Suppressor macrophage (primary cell): ENCODE data around the gene PLA2G4C.
A peak's percentile ranks its signal among the peaks of the same experiment; 100 is the strongest.

Source experiments
- DNase-seq, 4 experiments: peaks; one replicate each; pipeline ENCODE4 v3.0.0-alpha.2; 2020 to 2022

The PLA2G4C gene

DNA sequence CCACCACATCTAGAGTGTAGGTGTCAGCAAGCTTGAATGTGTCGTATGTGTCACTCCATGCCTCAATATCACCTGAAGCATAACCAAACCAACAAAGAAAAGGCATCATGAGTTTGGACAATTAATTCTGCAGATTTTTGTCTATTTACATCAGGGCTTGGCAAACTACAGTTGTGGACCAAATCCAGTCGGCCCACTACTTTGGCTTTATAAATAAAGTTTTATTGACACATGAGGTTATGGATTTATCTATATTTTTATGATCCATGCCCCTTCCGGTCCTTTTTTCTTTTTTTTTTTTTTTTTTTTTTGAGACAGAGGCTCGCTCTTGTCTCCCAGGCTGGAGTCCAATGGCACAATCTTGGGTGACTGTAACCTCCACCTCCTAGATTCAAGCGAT is 57.5 kb downstream of the PLA2G4C start:
- DNase-seq: no peak

DNA sequence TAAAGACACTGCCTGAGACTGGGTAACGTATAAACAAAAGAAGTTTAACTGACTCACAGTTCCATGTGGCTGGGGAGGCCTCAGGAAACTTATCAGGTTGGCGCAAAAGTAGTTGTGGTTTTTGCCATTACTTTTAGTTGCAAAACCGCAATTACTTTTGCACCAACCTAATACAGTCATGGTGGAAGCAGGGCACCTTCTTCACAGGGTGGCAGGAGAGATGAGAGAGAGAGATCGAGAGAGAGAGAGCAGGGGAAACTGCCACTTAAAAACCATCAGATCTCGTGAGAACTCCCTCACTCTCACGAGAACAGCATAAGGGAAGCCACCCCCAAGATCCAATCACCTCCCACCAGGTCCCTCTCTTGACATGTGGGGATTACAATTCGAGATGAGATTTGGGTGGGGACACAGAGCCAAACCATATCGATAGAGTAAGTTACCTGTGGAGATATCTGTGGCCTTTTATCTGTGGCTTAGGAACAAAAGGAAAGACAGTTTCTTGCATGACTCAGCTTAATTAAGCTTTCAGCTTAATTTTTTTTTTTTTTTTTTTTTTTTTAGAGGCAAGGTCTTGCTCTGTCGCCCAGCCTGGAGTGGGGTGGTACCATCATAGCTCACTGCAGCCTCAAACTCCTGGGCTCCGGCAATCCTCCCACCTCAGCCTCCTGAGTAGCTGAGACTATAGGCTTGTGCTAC is 59.1 kb downstream of the PLA2G4C start:
- DNase-seq: no peak

DNA sequence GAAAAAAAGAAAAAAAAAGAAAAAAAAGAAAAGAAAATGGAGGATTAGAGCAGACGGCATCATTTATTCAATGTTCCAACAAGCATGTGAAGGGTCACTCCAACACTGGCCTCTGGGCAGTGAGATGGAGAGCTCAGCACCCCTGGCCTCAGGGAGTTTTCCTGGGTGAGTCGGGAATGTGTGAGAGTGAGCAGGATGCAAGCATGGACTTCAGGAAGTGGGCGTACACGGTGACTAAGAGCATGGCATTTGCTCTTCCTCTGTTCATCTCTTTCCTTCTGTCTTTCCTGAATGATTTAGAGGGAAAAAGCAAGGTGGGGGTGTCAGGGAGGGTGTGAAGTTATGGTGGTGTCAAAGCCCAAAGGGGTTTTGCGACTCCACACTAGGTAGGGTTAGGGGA is 66.1 kb downstream of the PLA2G4C start:
- no peak for DNase-seq

DNA sequence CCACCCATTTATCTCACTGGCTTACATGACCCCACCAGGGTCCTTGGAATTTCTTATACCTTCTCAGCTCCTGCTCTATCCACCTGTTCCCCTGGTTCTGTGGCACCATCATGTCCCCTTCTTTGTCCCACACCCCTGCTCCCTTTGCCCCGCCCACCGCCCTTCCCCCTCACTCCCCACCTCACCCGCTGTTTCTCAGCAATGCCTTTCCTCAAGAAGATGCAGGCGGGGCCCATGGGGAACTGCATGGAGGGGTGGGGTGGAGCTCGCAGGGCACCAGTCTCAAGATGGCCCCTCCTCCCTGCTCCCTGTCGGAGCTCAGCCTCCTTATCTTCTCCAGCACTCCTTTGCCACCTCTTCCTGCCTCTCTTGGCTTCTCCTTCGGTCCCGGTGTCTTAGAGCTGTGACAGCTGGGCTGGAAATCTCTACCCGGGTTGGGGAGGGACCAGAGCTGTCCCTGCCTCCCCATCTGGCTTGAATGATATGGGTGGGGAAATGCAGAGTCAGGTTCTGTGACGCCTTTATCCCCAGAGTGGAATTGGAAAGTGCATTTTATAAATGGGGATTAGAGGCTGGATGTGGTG is 66.8 kb downstream of the PLA2G4C start, which contains the start of gene CABP5:
Gene CABP5 (minus strand): TSS at position 405 of the 584 bp plus-strand sequence. CDS start 157 bp downstream, at position 248.
- no peak for DNase-seq

DNA sequence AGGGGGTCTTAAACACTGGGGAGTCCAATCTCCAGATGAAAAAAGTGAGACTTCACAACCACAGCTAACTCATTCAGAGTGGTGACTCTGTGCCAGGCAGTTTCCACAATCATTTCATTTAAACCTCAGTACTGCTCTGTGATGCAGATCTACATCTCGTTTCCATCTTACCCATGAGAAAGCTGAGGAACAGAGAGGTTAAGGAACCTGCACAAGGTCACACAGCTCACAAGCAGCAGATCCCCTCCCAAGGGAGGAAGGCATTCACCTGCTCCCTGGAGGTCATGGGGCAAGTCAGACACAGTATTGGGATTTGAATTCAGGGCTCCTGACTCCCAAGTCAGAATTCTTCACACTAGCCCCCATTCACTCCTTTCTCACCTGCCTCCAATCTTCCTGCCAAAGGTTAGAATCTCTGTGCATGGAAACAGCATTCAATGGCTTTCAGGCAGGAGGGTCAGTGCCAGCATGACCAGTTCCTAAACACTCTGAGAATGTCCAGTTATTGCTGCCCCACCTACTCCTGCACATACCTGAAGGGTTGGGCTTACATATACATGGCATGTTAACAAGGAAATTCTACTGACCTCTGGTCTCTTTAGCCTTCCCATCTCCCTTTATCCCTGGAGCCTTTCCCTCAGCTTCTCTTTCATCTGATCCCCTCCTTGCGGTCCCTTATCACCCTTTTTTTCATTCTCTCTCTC is 68.6 kb downstream of the PLA2G4C start:
- DNase-seq: no peak

DNA sequence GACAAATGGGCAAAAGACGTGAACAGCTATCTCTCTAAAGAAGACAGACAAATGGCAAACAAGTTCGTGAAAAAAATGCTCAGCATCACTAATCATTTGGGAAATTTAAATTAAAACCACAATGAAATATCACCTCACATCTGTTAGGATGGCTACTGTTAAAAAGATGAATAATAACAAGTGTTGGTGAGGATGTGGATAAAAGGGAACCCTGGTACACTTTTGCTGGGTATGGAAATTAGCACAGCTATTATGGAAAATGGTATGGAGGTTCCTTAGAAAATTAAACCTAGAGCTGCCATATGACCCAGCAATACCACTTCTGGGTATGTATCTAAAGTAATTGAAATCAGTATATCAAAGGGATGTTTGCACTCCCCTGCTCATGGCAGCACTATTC is 73.9 kb downstream of the PLA2G4C start:
- no peak for DNase-seq

DNA sequence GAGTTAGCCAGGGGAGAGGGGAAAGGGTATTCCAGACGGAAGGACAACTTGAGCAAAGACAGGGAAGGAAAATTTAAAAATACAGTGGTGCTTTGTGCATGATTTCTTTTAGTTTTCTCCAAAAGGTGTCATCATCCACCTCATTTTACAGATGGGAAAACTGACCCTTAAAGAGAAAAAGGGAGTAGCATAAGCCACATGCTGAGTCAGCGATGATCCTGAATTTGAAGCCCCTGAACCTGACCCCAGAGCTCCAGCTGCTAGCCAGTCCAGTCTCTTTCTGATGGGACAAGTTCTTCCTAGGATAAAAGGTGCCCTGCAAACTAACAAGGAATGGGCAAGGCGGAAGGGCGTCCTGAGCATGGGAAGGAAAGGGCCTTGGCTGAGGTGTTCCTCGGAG is 77.0 kb downstream of the PLA2G4C start:
- DNase-seq: no peak

DNA sequence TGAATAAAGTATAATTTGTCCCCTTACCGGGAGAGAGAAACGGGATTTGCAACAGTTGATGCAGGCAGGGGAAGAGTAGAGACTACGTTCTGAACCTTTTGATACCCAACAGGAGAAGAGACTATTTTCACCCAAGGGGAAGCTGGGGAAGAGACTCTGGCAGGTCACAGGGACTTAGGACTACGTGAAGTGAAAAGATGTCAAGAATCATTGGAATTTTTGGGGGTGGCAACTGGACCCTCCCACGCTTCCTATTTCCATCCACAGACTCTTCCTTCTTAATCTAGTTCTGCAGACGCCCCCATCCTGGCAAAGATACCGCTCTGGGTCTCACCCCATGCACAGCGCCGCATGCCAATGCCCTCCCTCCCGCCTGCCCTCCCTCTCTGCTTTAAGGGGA is 80.5 kb downstream of the PLA2G4C start:
- DNase-seq: no peak

DNA sequence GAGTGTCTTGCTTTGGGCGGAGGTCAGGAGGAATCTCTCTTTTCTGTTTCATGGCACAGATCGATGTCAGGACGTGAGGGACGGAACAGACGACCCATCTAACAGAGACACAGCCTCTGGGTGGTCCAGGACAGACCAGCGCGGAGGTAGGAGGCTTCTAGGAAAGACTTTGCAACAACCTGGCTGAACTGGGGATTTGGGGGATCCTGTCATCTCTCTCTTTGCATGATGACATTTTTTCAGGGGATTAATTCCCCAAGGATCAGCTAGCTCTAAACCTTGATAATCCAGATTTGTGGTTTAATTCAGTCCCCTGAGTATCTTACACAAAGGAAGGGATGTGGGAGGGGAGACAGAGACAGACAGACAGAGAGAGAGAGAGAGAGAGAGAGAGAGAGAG is 81.2 kb downstream of the PLA2G4C start:
- DNase-seq: no peak

DNA sequence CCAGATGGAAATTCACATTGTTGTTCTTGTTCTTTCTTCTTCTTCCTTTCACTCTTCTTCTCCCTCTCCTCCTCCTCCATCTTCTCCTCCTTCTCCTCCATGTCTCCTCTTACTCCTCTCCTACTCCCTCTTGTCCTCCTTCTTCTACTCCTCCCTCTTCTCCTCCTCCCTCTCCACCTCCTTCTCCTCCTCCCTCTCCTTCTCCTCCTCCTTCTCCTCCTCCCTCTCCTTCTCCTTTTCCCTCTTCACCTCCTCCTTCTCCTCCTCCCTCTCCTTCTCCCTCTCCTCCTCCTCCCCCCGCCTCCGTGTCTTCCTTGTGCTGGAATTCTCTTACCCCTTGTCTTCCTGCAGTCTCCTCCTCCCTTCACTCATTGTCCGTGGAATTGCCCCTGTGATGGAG is 85.1 kb downstream of the PLA2G4C start:
- no peak for DNase-seq

DNA sequence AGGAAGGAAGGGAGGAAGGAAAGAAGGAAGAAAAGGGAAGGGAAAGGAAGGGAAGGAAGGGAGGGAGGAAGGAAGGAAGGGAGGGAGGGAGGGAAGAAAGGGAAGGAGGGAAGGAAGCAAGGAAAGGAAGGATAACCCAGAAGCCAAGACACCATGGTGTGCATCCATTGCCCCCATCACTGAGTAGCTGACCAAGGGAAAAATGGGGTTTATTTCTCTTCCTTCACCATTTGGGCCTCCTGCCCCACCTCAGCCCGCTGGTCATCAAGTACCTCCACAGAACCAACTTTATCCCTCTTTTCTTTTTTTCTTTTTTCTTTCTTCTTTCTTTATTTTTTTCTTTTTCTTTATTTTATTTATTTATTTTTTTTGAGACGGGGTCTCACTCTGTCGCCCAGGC is 87.1 kb downstream of the PLA2G4C start:
- no peak for DNase-seq

DNA sequence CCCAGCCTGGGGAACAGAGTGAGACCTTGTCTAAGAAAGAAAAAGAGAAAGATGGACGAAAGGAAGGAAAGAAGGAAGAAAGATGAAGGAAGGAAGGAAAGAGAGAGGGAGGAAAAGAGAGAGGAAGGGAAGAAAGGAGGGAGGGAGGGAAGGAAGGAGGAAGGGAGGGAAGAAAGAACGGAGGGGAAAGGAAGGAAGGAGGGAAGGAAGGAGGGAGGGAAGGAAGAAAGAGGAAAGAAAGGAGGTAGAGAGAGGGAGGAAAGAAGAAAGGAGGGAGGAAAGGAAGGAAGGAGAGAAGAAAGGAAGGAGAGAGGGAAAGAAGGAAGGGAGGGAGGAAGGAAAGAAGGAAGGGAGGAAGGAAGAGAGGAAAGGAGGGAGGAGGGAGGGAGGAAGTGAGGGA is 87.6 kb downstream of the PLA2G4C start:
- no peak for DNase-seq

DNA sequence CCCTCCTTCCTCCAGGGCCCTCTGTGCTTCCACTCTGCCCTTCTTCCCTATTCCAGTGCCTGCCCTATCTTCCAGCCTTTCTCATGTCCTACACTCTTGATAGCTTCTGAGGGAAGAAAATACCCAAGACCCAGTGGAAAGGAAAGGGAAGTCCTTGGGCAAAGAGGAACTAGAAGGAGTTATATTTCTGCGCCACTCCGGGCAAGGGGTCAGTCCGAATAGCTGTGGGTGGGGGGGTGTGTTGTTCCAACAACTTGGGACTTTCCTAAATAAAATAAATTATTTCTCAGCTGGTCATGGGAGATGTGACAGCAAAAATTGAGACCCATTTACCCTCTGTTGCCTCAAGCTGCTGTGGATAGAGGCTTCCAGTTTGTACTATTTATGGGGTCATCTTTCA is 89.9 kb downstream of the PLA2G4C start:
- peak; percentile 56 to 74 (median 60) for DNase-seq

DNA sequence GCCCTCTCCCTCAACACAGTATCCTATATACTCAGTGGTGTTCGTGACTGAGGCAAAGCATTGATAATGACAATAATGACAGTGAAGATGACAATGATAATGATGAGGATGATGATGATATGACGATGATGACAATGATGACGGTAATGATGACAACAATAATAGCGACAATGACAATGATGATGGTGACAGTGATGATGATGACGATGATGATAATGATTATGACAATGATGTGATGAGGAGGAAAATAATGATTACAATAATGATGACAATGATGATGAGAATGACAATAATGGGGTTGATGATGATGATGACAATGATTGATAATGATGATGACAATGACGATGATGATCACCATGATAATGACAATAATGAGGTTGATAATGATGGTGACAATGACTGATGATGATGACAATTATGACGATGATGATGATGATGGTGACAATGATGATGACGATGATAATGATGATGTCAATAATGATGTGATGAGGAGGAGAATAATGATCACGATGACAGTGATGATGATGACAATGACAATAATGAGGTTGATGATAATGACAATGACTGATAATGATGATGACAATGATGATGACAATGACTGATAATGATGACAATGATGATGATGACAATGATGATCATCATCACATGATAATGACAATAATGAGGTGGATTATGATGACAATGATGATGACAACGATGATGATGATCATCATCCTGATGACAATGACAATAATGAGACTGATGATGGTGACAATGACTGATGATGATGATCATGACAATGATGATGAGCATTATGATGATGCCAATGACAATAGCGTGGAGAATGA is 99.5 kb downstream of the PLA2G4C start:
- no peak for DNase-seq

DNA sequence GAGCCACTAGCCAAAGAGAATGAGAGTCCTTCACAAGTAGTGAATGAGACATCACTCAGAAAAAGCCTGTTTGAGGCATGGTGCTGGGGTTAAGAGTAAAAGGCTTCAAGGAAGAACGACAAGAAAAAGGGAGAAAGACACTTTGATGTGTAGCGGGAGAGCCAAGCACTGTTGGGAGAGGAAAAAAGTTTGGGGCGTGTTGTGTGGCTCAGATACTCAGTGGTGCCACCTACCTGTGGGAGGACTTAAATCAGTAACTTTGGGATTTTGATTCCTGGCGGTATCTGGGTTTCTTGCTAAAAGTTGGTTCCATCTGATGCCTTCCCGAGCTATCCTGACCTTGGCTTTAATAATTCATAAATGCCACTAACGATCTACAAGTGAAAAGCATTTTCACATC is 103.9 kb downstream of the PLA2G4C start:
- peak in 1 of 4 experiments; percentile 6 for DNase-seq

DNA sequence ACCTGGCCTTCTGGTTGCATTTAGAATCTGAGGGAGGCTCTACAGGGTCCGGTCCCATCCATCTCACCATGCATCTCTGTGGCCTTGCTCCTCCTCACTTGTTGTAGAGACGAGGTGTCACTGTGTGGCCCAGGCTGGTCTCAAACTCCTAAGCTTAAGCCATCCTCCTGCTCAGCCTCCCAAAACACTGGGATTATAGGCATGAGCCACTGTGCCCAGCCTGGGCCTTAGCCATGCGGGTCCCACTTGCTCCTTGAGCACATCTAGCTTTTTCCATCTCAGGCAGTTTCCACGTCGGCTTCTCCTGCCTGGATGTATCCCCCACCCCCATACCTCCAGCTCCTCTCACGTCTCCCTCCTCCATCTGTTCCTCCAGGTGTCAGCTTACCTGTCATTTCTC is 106.4 kb downstream of the PLA2G4C start:
- DNase-seq: no peak

DNA sequence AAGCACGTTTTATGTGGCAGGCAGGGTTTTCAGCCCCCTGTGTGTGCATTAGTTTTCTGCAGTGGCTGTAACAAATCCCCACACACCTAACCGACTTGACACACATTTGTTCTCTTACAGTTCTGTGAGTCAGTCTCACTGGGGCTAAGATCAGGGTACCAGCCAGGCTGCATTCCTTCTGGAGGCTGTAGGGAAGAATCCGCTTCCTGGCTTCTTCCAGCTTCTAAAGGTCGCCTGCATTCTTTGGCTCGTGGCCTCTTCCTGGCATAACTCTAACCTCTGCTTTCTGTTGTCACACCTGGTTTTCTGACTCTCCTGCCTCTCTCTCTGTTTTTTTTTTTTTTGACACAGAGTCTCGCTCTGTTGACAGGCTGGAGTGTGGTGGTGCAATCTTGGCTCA is 109.8 kb downstream of the PLA2G4C start:
- DNase-seq: no peak

DNA sequence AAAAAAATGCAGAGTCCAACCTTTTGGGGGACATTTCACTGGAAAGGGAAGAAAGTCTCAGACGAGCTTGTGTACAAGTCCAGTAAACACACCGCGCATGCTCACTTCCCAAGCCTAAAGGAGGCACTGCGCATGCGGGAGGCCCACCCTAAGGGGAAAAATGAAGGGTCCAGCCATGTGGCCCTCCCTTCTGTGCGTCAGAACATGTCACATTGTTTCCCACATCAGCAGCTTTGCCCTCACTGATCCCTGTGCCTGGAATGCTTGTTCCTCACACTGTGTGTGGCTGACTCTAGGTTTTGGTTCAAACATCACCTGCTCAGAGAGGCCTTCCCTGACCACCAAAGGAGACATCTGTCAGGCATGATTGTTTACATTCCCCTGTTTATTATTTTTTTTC is 111.8 kb downstream of the PLA2G4C start:
- DNase-seq: no peak
